Measurements from ENCODE around the gene SLC36A3.
"Not testable (repeated sequence)": the region's sequence is repeated elsewhere in the genome, so short reads cannot be mapped to it uniquely, and the experiment has no call there.

Gene SLC36A3

DNA sequence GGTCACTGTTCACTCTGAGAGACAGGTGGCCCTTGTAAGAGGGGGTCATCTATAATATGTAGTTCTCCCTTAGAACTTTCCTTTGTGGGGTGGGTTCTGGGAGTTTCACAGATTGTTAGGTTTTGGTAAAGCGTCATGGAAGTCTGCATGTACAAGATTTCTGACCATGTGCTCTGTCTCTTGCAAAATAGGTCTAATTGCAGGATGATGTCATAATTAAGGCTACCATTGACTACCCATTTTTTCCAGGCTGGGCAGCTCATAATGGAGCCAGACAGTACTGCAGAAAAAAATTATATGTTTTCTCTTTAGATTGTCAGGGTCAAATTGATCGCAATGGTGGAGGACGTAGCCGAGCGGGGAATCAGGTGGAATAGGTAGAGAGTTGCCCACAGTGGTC is 54.3 kb downstream of the SLC36A3 start:
- Histone ChIP-seq H3K4me3 (no peak overlapping the region), H3K27ac (no peak overlapping the region)
- TF ChIP-seq, protein P1, sequence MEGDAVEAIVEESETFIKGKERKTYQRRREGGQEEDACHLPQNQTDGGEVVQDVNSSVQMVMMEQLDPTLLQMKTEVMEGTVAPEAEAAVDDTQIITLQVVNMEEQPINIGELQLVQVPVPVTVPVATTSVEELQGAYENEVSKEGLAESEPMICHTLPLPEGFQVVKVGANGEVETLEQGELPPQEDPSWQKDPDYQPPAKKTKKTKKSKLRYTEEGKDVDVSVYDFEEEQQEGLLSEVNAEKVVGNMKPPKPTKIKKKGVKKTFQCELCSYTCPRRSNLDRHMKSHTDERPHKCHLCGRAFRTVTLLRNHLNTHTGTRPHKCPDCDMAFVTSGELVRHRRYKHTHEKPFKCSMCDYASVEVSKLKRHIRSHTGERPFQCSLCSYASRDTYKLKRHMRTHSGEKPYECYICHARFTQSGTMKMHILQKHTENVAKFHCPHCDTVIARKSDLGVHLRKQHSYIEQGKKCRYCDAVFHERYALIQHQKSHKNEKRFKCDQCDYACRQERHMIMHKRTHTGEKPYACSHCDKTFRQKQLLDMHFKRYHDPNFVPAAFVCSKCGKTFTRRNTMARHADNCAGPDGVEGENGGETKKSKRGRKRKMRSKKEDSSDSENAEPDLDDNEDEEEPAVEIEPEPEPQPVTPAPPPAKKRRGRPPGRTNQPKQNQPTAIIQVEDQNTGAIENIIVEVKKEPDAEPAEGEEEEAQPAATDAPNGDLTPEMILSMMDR (IDR thresholded peaks at IDR 0.05), result no peak
- DNase-seq (ENCODE audit: low spot score), result no peak

DNA sequence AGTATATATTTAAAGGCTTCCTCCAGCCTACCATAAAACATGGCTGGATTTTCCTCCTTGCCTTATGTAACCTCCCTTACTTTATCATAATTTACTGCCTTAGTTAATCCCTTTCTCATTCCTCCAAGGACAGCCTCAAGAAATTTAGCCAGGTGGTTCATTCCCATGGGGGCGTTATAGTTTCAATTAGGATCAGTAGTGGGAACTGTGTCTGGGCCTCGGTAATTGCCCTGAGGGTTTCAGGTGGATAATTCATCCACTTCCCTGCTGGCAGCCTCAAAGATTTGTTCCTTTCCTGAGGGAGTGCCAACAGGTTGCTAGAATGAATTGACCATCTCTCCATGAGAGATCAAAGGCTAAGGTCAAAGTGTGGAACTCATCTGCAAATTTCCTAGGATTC is 54.9 kb downstream of the SLC36A3 start:
- no peak for DNase-seq (ENCODE audit: low spot score)
- TF ChIP-seq, protein P1 (IDR thresholded peaks at IDR 0.05), result no peak
- H3K4me3 ChIP-seq, result no peak overlapping the region
- no peak overlapping the region for H3K27ac ChIP-seq

DNA sequence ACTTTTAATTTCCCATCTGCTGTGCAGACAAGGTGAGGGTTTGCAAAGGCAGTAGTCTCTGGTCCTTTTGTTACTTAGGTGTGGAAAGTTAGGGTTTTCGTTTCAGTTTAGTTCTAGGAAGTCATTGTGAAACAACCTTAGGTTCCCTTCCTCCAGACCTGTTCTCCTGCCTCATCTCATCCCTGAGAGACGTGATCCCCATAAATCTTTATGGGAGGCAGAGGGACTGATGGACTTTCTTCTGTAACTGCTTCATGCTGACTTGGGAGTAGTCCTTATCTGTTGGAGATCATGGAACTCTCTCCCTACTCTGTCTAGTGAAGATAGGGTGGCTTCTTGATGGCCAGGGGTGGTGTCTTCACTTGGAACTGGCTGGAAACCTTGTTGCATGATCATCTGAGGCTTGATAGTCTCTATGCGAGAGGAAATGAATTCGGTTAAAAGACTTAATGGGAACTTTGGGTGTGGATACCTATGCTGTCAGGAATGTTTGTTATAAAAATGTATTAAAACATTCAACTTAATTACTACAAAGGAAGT is 57.8 kb downstream of the SLC36A3 start:
- TF ChIP-seq, protein P1 (IDR thresholded peaks at IDR 0.05), result no peak
- Histone ChIP-seq H3K4me3 (no peak overlapping the region), H3K27ac (no peak overlapping the region)
- no peak for DNase-seq (ENCODE audit: low spot score)

DNA sequence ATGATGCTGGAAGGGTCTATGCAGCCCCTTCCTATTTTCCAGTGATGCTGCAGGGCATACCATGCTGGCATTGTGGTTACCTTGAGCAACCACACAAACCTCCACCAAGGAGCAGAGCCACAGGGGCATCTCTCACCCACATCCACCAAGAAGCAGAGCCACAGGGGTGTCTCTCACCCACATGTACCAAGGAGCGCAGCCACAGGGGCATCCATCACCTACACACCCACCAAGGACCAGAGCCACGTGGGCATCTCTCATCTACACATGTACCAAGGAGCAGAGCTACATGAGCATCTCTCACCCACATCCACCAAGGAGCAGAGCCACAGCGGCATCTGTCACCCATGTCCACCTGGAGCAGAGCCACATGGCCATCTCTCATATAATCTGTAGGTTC is 59.4 kb downstream of the SLC36A3 start:
- TF ChIP-seq, protein P1 (IDR thresholded peaks at IDR 0.05), result no peak
- Histone ChIP-seq H3K27ac (no peak overlapping the region), H3K4me3 (no peak overlapping the region)
- no peak for DNase-seq (ENCODE audit: low spot score)

DNA sequence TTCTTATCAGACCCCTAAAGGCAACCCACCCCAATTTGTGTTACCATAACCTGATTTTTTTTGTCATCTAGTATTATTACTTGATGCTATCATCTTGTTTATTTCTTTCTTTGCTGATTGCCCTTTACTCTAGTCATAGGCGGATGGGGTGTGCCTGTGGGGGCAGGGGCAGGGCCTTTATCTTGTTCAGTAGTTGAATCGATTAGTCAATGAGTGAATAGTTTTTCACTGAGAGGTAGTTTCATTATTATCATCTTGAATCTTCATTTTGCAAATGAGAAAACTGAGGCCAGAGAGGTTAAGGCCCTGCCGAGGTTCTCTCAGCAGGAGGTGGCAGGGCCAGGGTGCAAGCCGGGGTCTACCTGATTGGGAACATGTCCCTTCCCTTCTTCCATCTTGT is 60.0 kb downstream of the SLC36A3 start:
- TF ChIP-seq, protein P1 (IDR thresholded peaks at IDR 0.05), result no peak
- no peak for DNase-seq (ENCODE audit: low spot score)
- no peak overlapping the region for H3K4me3 ChIP-seq
- H3K27ac ChIP-seq, result no peak overlapping the region

DNA sequence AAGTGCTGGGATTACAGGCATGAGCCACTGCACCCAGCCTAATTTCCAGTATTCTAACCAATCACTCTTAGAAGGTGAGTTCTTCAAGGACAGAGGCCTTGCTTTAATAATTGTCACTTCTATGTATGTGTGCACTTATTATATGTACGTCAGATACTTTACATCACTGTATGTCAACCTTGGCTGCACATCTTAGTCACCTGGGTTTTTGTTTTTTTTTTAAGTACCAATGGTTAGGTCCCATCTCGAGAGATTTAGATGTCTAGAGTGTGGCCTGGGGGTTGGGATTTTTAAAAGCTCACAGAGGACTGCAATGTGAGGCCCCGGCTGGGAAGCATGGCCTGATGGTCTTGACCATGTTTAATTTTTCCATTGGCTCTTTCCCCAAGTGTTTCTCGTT is 60.4 kb downstream of the SLC36A3 start:
- H3K27ac ChIP-seq, result no peak overlapping the region
- H3K4me3 ChIP-seq, result no peak overlapping the region
- DNase-seq (ENCODE audit: low spot score), result no peak
- TF ChIP-seq, protein P1 (IDR thresholded peaks at IDR 0.05), result no peak

DNA sequence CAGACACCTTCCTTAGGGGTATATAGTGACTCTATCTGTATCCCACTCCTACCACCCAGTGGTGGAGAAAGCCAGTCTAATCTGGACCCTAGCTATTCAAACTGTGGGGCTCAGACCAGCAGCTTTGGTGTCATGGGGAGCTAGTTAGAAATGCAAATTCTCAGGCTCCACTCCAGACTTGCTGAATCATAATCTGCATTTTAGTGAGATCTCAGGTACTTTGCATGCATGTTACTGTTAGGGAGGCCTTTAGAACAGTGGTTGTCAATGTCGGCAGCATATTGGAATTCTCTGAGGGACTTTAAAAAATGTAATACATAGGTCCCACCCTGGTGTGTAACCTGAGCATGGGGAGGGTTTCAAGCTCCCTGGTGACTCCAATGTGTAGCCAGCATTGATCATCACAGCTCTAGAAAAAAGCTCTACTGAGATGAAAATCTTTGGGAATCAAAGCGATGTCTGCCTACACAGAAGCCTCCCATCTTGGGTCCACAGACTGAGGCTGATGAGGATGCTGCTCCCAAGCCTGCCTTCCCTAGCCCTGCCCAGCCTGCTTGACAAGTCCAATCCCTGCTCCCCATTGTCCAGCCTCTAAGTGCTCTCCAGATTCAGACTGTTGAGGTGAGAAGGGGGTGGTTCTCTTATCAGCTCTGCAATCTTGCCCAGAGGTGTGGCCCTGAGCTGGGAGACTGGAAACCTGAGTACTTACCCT is 62.5 kb downstream of the SLC36A3 start:
- no peak overlapping the region for H3K4me3 ChIP-seq
- DNase-seq (ENCODE audit: low spot score), result no peak
- no peak overlapping the region for H3K27ac ChIP-seq
- TF ChIP-seq, protein P1 (IDR thresholded peaks at IDR 0.05), result no peak

DNA sequence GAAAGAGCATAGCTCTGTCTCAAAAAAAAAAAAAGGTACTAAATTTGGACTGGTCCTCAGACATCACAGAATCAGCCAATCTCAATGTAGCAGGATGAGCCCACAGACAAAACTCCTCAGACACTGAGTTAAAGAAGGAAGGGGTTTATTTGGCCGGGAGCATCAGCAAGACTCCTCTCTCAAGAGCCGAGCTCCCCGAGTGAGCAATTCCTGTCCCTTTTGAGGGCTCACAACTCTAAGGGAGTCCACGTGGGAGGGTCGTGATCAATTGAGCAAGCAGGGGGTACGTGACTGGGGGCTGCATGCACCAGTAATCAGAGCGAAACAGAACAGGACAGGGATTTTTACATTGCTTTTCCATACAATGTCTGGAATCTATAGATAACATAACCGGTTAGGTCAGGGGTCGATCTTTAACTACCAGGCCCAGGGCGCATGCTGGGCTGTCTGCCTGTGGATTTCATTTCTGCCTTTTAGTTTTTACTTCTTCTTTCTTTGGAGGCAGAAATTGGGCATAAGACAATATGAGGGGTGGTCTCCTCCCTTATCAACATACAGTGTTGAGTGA is 63.2 kb downstream of the SLC36A3 start:
- DNase-seq (ENCODE audit: low spot score); H3K4me3 ChIP-seq; H3K27ac ChIP-seq: not testable (repeated sequence)

Measured in coronary artery (tissue), 2 donors.